MV-4-11 (cell line): ENCODE results near the gene ARHGAP22.

ENCODE experiments used
- DNase-seq: peaks from one replicate; lab custom pipeline; 2025; lab: John Stamatoyannopoulos, UW

Gene ARHGAP22

DNA sequence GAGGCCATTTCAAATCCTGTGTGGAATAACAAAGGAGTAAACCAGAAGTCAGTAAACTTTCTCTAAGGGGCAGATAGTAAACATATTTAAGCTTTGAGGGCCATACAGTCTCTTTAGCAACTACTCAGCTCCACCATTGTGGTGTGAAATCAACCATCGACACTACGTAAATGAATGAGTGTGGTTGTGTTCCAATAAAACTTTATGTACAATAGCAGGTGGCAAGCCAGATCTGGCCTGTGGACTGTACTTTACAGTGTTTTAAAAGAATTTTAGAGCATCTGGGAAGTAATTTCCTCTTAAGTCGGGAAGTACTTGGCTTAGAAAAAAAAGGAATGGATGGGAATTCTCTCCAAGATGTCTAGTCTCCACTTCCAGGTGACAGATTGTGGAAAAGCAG is 71.3 kb downstream of the ARHGAP22 start:
- no peak for DNase-seq

DNA sequence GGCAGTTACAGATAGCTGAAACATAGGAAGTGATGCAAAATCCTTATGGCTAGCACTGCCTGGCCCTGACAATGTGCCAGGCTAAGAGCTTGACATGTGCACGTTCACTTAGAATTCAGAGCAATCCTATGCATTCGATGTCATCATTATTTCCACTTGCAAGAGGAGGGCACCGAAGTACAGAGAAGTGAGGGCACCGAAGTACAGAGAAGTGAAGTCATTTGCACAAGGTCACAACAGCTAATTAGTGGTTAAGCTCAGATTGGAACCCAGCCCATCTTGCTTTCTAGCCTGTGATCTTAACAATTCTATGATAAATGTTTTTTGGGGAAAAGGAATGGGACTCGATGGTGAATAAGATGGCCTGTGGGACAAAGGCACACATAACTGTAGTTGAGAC is 73.4 kb downstream of the ARHGAP22 start:
- no peak for DNase-seq

DNA sequence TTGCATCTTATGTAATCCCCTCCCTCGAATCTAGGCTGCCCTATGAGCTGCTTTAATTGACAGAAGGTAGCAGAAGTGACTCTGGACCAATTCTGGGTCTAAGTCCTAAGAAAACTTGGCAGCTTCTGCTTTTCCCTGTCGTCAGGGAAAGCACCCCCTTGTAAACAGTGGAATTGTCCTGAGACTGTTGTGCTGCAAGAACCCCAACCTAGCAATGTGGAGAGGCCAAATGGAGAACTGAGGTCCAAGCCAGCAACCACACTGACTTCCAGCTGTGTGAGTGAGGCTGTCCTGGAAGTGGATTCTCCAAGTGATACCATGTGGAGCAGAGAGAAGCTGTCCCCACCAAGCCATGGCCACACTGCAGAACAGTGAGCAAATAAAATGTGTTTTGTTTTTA is 75.5 kb downstream of the ARHGAP22 start:
- no peak for DNase-seq

DNA sequence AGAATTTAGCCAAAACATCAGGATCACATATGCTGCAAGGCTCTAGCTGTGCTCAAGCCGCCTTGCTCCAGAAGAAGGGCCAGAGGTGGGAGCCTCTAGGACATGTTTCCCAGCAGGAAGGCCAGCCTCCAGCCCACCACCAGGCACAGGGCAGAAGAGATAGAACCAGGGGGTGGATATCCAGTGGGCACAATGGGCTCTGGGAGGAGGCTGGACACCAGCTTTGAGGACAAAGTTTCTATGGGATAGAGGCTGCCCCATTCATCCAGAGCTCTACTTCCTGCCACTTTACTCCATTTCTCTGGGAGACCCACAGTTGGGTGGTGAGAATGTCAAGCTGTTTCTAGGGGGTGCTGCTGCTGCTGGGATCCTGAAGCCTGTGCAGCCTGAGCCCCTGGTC is 77.1 kb downstream of the ARHGAP22 start:
- DNase-seq = no peak

DNA sequence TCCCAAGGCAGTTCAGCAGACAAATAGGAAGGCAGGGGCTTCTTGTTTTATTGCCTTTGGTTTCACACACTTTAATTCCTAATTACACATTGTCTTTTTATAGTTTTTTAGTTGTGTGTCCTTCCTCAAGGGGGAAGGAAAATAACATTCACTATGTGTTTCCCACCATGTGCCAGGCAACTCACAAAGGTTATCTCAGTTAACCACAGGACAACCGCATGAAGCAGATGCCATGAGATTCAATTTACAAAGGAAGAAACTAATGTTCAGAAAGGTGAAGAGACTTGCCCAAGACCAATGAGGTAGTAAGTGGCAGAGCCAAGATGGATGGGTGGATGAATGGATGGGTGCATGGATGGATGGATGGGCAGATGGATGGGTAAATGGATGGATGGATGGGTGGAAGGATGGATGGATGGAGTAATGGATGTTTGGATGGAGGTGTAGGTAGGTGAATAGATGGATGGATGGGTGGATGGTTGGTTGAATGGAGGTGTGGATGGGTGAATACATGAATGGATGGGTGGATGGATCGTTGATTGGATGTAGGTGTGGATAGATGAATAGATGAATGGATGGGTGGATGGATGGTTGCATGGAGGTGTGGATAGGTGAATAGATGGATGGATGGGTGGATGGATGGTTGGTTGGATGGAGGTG is 77.9 kb downstream of the ARHGAP22 start:
- DNase-seq = no peak

DNA sequence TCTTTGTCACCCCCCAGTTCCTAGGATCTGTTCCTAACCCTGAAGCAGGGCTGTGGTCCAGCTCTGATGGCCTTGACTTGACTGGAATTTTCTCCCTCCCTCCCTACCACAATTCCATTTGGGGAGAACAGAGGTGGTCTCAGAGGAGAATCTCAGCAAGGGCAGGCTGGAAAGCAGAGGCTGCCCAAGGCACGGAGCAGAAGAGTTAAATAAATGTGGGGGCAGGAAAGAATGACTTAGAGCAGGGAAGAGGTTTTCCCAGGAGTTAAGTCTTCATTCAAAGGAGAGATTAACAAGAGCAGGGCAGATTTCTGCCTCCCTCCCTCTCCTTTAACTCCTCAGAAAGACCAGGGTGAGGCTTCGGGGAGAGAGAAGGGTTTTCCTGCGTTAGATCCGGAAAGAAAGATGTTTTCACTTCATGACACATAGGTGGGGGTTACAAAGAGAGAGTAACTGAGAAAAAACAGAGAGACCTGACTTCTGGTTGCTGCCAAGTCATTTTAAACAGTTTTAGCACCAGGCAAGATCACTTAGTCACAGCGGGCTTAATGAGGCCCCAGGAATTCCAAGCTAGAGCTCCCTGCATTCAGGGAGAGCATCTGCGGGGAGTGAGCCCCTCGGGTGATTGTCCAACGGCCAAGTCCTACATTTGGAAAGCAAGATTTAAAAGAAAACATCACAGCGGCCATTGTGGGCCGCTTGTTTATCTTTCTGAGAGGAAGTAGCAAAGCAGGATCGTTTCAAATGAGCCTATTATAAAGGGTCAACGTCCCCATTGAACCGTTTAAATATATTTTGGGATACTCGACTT is 78.7 kb downstream of the ARHGAP22 start:
- DNase-seq = no peak

DNA sequence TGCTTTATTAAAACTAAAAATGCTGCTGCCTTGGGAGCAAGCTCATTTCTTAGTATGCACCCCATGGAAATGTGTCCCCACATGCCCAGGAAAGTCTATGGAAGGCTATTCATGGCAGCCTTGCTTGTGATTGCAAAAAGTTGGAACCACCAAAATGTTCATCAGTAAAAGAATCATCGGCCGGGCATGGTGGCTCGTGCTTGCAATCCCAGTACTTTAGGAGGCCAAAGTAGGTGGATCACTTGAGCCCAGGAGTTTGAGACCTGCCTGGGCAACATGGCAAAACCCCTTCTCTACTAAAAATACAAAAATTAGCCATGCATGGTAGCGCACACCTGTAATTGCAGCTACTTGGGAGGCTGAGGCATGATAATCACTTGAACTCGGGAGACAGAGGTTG is 79.8 kb downstream of the ARHGAP22 start:
- DNase-seq = no peak

DNA sequence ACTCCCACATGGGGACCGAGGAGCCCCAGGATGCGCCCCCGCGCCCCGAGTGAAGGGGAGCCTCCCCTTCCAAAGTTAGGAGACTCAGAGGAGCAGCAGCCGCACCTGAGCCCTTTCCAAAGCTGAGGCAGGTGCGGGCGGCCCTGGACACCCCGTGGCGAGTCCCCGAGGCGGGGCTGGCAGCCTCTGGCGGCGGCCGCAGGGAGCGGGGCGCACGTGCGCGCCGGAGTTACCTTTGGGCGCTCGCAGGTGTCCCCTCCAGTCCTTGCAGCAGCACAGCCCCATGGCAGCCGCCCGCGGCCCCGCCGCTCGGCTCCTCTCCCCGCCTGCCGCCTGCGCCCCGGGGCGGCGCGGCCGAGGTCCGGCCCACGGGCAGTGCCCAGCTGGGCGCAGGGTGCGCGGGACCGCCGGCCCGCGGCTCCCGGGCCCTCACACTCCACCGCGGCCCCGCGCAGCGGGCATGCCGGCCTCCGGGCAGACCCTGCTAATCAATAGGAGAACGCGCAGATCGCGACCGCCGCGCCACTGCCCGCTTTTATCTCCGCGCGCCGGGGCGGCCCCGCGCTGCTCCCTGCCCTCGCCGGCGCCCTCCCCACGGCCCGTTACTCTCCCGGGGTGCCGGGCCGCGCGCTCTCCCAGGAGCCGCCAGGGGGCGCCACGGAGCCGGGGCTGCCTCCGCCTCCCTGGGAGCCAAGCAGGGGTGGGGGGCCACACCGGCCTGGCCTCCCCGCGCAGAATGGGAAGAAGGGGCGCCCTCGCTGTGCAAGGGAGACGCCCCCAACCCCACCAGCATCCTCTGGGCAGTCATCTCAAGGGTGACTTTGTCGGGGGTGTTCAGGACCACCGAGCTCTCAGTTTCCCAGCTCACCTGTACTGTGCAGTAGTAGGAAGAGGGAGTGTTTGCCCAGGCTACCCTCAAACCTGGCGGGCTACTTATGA is 80.8 kb downstream of the ARHGAP22 start:
- DNase-seq = peak; percentile 3

DNA sequence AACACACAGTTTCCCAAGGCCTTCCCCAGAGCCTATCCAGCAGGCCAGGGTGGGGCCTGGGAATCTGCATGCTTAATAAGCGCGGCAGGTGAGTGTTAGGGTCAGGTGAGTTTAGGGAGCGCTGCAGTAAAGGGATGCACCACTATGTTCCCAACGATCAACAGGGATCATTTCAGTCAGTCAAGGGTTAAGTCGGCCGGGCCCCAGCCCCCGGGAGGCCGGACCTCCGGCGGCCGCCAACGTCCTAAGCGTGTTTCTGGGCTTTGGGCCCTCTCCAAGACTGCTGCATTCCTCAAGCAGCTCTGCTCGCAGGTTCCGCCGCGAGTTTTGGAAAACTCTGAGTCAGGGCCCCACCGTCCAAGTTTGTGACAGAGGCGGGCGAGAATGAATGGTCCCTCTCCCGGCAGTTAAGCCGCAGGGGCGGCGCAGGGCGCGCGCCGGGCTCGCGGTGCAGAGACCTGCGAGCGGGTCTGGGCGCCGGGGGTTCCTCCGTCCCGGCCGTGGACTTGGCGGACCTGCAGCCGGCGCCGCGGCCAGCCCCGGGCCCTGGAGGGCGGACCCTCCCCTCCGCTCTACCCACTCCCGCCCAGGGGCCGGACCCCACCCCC is 81.6 kb downstream of the ARHGAP22 start:
- DNase-seq = no peak

DNA sequence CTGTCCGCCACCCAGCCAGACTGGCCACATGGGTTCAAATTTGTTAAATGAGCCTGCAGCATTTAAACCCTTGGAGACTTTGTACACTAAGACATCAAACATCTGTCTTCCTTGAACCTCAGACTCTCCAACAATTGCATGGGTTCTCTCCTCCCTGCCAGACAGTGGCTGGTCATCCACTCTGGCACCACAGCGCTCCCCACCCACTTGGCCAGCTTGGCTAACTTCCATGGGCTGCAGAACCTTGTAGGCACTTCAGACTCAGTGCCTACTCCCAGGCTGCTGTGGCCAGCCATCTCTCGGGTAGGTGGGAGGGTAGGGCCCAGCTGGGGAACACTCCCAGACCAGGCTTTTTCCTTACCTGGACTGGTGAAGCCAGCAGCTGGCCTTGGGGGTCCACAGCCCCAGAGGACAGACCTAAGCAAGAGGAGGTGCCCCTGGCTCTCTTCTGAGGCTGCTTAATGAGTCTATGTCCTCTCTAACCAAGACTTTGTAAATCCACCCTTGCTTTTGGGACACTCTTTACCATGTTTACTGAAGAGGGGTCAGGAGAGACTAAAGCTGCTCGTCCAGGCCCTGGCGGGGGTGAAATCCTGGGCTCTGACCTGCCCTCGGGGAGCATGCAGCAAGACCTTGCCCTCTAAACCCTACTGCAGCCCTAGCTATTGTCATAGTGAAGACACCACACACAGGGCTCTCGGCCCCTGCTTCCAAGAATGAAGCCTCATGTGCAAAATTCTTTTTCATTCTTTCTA is 82.7 kb downstream of the ARHGAP22 start:
- no peak for DNase-seq

DNA sequence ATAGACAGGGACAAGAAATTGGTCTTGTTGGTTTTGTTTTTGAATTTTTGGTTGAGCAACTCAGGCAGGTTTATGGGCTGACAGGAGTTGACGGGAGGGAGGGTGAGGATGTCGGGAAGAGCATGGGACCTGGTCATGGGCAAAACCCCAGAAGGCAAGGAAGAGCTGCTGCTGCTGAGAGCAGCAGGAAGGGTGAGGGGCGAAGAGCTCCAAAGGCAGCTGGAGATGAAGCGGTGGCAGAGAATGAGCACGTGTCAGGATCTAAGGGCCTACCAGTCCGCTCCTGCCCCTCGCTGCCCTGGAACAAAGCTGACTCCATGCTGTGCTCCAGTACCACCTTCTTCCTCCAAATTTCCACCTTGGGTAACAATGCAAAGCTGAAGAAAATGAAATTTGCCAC is 84.3 kb downstream of the ARHGAP22 start:
- DNase-seq = no peak

DNA sequence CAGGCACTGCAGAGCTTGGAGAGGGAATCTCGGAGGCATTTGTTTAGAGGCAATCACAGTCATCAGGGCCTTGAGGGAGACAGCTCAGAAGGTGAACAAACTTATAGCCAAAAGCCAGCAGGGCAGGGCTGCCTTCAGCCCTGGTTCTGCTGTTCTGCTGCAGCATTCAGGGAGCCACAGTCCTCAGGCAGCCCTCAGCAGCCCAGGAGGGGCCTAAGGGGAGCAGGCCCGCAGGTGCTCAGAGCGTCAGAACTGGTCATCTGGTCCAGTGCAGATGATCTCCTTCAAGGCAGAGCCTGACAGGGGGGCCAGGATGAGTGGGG is 84.7 kb downstream of the ARHGAP22 start:
- DNase-seq = no peak

DNA sequence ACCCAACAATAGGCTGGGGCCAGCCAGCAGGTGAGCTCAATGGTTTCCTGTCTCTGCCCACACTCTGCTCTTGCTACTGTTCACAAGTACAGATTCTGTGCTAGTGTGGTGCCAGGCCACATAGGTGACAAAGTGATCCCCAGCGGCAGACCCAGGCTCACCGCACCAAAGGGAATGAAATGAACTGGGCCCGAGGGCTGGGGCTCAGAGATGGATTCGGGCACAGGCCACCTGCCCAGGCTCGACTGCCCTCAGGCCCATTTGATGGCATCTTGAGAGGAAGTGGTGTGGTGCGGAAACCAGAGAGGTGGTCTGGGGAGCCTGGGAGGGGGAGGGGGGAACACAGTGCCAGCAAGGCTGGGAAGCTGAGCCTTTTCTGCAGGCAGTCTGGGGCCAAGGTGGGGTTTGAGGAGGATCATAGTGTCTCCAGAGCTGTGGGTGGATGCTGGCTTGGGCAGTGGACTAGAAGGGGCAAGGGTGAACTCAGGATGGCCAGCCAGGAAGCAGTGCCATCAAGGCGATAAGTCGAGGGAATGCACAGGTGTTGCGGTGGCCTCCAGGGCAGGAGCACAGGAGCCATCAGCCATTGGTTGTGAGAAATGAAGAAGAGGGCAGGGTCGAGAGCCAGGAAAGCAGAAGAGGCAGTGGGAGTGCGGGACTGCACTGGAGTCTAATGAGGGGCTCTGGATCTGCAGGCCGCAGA is 85.2 kb downstream of the ARHGAP22 start:
- DNase-seq = no peak

DNA sequence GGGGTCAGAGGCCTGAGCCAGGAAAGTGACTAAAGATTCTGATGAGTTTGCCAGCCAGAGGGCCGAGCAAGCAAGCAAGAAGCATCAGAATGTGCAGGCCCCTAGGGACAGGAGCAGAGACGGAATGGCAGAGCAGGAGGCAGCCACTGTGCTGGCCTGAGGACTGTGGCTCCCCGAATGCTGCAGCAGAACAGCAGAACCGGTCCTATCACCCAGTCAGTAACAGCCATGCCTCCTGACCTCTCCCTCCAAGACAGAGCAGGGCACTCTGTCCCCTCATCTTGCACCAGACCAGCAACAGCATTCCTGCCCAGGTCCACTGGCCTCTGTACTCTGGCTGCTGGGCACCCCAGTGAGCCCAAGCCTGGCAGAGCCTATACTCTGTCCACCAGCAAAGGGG is 85.9 kb downstream of the ARHGAP22 start:
- no peak for DNase-seq

DNA sequence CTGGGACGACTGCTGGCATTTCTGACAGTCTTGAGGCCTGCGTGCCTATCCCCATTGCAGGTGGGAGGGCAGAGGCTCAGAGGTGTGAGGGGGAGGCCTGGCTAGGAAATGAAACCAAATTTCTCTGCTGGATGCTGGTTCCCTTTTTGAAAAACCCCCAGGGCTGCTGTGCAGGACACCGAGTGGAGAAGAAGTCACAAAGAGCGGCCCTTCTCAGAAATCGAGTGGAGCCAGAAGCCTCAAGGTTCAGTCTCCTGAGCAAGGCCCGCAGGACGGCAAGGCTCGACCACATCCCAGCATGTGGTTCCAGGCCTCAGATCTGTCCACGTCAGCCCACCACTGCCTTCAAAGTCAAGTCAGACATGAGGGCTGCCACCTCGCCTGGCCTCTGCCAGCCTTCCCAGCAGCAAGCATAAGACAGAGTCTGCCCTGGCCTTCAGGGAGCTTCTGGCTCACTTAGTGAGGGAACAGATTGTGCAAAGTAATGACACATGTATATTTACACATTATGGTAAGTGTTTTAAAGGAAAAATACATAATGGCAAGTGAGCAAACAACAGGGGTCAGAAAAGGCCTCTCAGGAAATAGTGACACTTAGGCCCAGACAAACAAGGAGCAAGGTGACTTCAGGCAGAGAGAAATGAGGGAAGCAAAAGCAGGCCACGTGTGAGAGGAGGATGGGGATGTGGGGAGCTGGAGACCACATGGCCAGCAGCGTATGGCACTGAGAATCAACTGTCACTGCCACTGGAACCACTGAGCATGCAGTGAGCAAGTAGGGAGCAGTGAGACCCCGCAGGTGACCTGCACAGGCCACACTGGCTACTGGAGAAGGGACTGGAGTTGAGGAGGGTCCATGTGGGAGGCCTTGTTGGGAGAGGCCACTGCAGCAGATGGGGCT is 86.7 kb downstream of the ARHGAP22 start:
- peak; percentile 74 for DNase-seq

DNA sequence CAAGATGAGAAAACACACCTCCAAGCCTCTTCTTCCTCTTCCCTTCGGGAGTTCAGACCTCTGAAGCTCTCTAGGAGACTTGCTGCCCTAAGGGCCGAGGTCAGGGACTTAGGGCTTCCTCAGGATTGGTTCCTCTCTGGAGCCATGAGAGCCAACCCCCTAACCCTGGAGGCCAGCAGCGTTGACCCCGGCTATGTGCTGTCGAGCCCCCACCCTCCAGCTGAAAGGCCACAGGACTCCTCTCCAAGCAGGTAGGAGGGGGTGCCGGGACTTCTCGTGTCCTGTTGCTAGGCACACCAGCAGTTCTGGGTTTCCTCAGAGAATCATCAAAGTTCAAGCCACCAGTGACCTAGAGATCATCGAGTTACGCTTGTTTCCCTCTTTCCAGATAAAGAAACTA is 87.4 kb downstream of the ARHGAP22 start:
- peak; percentile 22 for DNase-seq

DNA sequence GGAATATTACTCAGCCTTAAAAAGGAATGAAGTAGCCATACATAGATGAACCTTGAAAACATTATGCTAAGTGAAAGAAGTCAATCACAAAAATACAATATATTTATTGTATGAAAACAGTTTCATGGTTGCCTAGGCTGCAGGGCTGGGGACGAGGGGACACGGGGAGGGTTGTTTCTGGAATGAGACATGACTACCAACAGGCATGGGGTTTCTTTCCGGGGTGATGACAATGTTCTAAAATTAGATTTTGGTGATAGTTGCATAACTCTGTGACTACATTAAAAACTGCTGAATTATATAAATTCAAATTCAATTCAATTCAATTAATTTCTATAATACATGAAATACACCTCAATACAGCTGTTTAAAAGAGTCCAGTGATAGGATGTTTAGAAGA is 88.0 kb downstream of the ARHGAP22 start:
- DNase-seq = no peak

DNA sequence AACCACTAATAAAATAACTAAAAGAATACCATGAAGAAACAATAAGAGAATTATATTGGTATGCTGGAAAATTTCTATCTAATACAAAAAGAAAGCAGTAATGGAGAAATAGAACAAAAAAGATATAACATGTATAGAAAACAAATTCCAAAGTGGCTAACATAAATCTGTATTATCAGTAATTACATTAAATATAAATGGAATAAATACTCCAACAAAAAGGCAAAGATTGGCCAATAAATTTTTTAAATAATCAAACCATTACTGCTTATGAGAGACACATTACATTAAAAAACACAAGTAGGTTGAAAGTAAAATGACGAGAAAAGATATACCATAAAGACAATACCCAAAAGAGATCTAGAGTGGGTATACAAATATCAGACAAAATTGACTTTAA is 90.0 kb downstream of the ARHGAP22 start:
- DNase-seq = no peak

DNA sequence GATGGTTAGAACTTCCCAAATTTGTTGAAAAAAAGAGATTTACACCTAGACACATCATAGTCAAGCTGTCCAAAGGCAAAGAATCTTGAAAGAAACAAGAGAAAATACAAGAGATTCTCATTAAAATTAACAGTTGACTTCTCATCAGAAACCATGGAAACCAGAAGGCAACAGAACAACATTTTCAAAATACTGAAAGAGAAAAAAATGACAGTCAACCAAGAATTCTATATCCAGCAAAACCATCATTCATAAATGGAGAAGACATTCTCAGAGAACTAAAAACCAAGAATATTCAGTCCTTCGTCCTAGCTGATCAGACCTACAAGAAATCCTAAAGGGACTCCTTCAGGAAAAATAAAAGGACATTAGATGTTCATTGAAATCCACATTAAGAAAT is 90.6 kb downstream of the ARHGAP22 start:
- no peak for DNase-seq

DNA sequence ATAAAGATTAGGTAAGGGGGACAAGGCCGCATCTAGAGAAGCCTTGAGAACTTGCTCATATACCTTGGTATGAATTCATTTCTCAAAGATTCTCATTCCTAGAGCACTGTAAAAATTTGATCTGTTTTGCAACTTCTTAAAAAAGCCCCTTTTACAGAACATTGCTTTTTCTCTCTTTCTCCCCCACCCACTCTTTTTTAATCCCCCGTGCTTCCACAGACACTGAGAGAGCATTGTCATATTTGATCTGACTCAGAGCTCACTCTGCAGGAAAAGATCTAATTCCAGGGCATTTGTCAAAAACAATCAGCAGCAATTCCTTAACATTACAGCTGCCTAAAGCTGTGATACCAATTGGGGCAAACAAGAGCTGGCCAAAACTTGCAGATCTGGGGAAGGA is 92.0 kb downstream of the ARHGAP22 start:
- no peak for DNase-seq
